HCT116 (cell line): Measurements from ENCODE around the gene CDH4. TPM values are rescaled to one million over a fixed set of nuclear protein-coding genes. Genes with fewer than 3 reads are reported as not detected.

Experiments used
- ATAC-seq: fragments of 200-7000 bp; cut with Tn5 transposase; 2 replicates; pipeline ENCODE4 v1.9.1; 2020; ENCODE audit warnings: mild to moderate bottlenecking, moderate library complexity
- BruUV-seq: library from RNA; stranded (reverse); fragments of 400-500 nt; replicated peaks from 2 replicates; lab custom pipeline; 2021; lab: Mats Ljungman, UMichigan
- CTCF ChIA-PET: fragments of 300-600 bp; sonication (Branson Sonifier 250); formaldehyde crosslinking; loops from one replicate; lab custom pipeline; 2021; ENCODE audit warnings: antibody characterized with exemption; lab: Charles Lee
- POLR2A ChIA-PET: fragments of 300-600, 350-600 bp; sonication (Branson Sonifier 250); formaldehyde crosslinking; loops from one replicate; lab custom pipeline; 2021; ENCODE audit warnings: antibody characterized with exemption; lab: Charles Lee
- RAD21 ChIA-PET, 2 experiments: fragments of 300-600 bp; sonication (Branson Sonifier 250); formaldehyde crosslinking; loops; one replicate each; lab custom pipeline; 2023; ENCODE audit warnings: low total read pairs in 2 of 2; ENCODE audit not compliant: uncharacterized antibody in 2 of 2, unreplicated experiment in 2 of 2, low non-redundant PET in 1 of 2; lab: Charles Lee
- DNase-seq: peaks from one replicate; pipeline ENCODE4 v3.0.0-alpha.2; 2010; ENCODE audit warnings: low read depth, low spot score
- H2AFZ ChIP-seq: fragments of 200-600 bp; shearing (Covaris generic), sonication (generic); 2 replicates; pipeline ENCODE4 v1.6.1; 2017; ENCODE audit warnings: low read depth, mixed run types, mixed read lengths, antibody characterized with exemption, low read length; ENCODE audit not compliant: poor library complexity, severe bottlenecking
- H3K27ac ChIP-seq: 2 replicates; pipeline ENCODE4 v1.5.1; 2012; ENCODE audit warnings: low read depth, low read length
- H3K27me3 ChIP-seq: fragments of 200-600 bp; sonication (generic); 2 replicates; pipeline ENCODE4 v1.6.1; 2016; ENCODE audit warnings: mixed run types, low read length, mixed read lengths; ENCODE audit not compliant: insufficient read depth
- H3K36me3 ChIP-seq, 2 experiments: fragments of 200-500 bp in 1 of 2; fragments of 200-600 bp in 1 of 2; sonication (Bioruptor generic) in 1 of 2; sonication (generic) in 1 of 2; 2 replicates each; pipeline versions ENCODE4 v1.5.1 to v1.6.1; 2014 to 2016; ENCODE audit warnings: low read length in 2 of 2, inconsistent platforms in 1 of 2, mixed read lengths in 1 of 2, mixed run types in 1 of 2; ENCODE audit not compliant: insufficient read depth in 2 of 2, control insufficient read depth in 1 of 2
- H3K4me1 ChIP-seq, 2 experiments: fragments of 200-600 bp in 1 of 2; sonication (generic) in 1 of 2; 2 replicates each; pipeline versions ENCODE4 v1.5.1 to v1.6.1; 2012 to 2017; ENCODE audit warnings: low read length in 2 of 2, inconsistent platforms in 1 of 2, mild to moderate bottlenecking in 1 of 2, mixed read lengths in 1 of 2, mixed run types in 1 of 2, moderate library complexity in 1 of 2; ENCODE audit not compliant: insufficient read depth in 2 of 2, control insufficient read depth in 1 of 2
- H3K4me2 ChIP-seq: fragments of 200-600 bp; sonication (generic); 2 replicates; pipeline ENCODE4 v1.6.1; 2017; ENCODE audit warnings: mixed run types, low read length, mixed read lengths
- H3K4me3 ChIP-seq, 2 experiments: fragments of 200-600 bp in 1 of 2; sonication (generic) in 1 of 2; replicated peaks in 1 of 2; 2 replicates each; pipeline ENCODE4 v1.5.1; 2011 to 2016; ENCODE audit warnings: low read length in 2 of 2, control low read depth in 1 of 2, low read depth in 1 of 2, mild to moderate bottlenecking in 1 of 2, mixed read lengths in 1 of 2, mixed run types in 1 of 2
- H3K79me2 ChIP-seq: fragments of 200-600 bp; sonication (generic); 2 replicates; pipeline ENCODE4 v1.6.1; 2017; ENCODE audit warnings: mild to moderate bottlenecking, mixed run types, low read length, moderate library complexity, mixed read lengths; ENCODE audit not compliant: insufficient read depth
- H3K9ac ChIP-seq: fragments of 200-600 bp; sonication (generic); 2 replicates; pipeline ENCODE4 v1.6.1; 2016; ENCODE audit warnings: low read length, mixed read lengths
- H3K9me2 ChIP-seq: fragments of 200-600 bp; sonication (generic), shearing (Covaris generic); 2 replicates; pipeline ENCODE4 v1.6.1; 2017; ENCODE audit warnings: mixed run types, mild to moderate bottlenecking, moderate library complexity; ENCODE audit not compliant: insufficient read depth
- H3K9me3 ChIP-seq, 2 experiments: fragments of 200-500 bp in 1 of 2; fragments of 200-600 bp in 1 of 2; sonication (Bioruptor generic) in 1 of 2; sonication (generic) in 1 of 2; 2 replicates each; pipeline ENCODE4 v1.6.1; 2014 to 2017; ENCODE audit warnings: low read length in 2 of 2, mixed read lengths in 2 of 2, inconsistent platforms in 1 of 2, low read depth in 1 of 2, mild to moderate bottlenecking in 1 of 2, mixed run types in 1 of 2, moderate library complexity in 1 of 2; ENCODE audit not compliant: control insufficient read depth in 1 of 2, insufficient read depth in 1 of 2
- H4K20me1 ChIP-seq: fragments of 200-600 bp; sonication (generic), shearing (Covaris generic); 2 replicates; pipeline ENCODE4 v1.6.1; 2017; ENCODE audit warnings: mixed run types, mild to moderate bottlenecking, moderate library complexity; ENCODE audit not compliant: insufficient read depth
- CBX3 ChIP-seq: IDR thresholded peaks from 2 replicates; pipeline ENCODE4 v1.6.1; 2012; ENCODE audit warnings: low read depth
- CEBPB ChIP-seq: IDR thresholded peaks from 2 replicates; pipeline ENCODE4 v1.6.1; 2012; ENCODE audit warnings: low read depth
- CTCF ChIP-seq, 3 experiments: fragments of 200-600 bp in 1 of 3; sonication (generic) in 1 of 3; IDR thresholded peaks in 2 of 3; conservative IDR thresholded peaks in 1 of 3; 2 replicates each; pipeline ENCODE4 v1.5.1; 2012 to 2017; ENCODE audit warnings: low read depth in 2 of 3, low read length in 2 of 3, antibody characterized with exemption in 1 of 3, borderline replicate concordance in 1 of 3, control low read depth in 1 of 3, mild to moderate bottlenecking in 1 of 3, mixed read lengths in 1 of 3, mixed run types in 1 of 3, moderate library complexity in 1 of 3; ENCODE audit not compliant: insufficient read depth in 1 of 3
- EGR1 ChIP-seq: IDR thresholded peaks from 2 replicates; pipeline ENCODE4 v1.6.1; 2012; ENCODE audit warnings: low read depth
- ELF1 ChIP-seq: IDR thresholded peaks from 2 replicates; pipeline ENCODE4 v1.6.1; 2012; ENCODE audit warnings: low read depth, borderline replicate concordance
- EZH2phosphoT487 ChIP-seq: fragments of 200-600 bp; IDR thresholded peaks from 2 replicates; pipeline ENCODE4 v1.6.1; 2018; ENCODE audit warnings: antibody characterized with exemption, borderline replicate concordance
- POLR2A ChIP-seq: IDR thresholded peaks from 2 replicates; pipeline ENCODE4 v1.7.0; 2011; ENCODE audit warnings: borderline replicate concordance; ENCODE audit not compliant: insufficient read depth, insufficient read length; ENCODE audit errors: extremely low read depth
- POLR2AphosphoS5 ChIP-seq: IDR thresholded peaks from 2 replicates; pipeline ENCODE4 v1.6.1; 2011; ENCODE audit warnings: mild to moderate bottlenecking, low read depth, low read length, moderate library complexity
- SIN3A ChIP-seq: IDR thresholded peaks from 2 replicates; pipeline ENCODE4 v1.6.1; 2012; ENCODE audit warnings: low read depth
- SRF ChIP-seq: IDR thresholded peaks from 2 replicates; pipeline ENCODE4 v1.6.1; 2012; ENCODE audit warnings: low read depth
- TCF7L2 ChIP-seq: IDR thresholded peaks from 2 replicates; pipeline ENCODE4 v1.7.0; 2011; ENCODE audit warnings: borderline replicate concordance, inconsistent platforms; ENCODE audit not compliant: insufficient read depth, insufficient read length; ENCODE audit errors: extremely low read depth
- YY1 ChIP-seq: IDR thresholded peaks from 2 replicates; pipeline ENCODE4 v1.6.1; 2011; ENCODE audit warnings: low read length, low read depth, moderate library complexity, mild to moderate bottlenecking; ENCODE audit not compliant: insufficient replicate concordance; ENCODE audit errors: extremely low read depth
- ZBTB33 ChIP-seq: IDR thresholded peaks from 2 replicates; pipeline ENCODE4 v1.6.1; 2011; ENCODE audit warnings: mild to moderate bottlenecking, low read length, moderate library complexity; ENCODE audit not compliant: insufficient replicate concordance; ENCODE audit errors: extremely low read depth
- intact Hi-C: fragments of 100-400 bp; cut with micrococcal nuclease; formaldehyde crosslinking; loops from 2 replicates; pipeline ENCODE4 v1.10.0; 2022
- total RNA-seq: library from RNA; stranded (reverse); gene quantifications from one replicate; pipeline ENCODE4 v1.2.1, GENCODE V29; 2021; ENCODE audit not compliant: unreplicated experiment

The CDH4 gene
- total RNA-seq, 1 experiment from 2014 or later: not detected

GRCh38 chr20:61340157-61340556, 88.1 kb downstream of the CDH4 start:
- Histone ChIP-seq H3K9ac (no peak overlapping the region), H3K9me3 (peaks cover 0 to 18% of the 10 kb centered on the region in 2 experiments; a peak in 2 of 4 replicates), H3K79me2 (no peaks in the 10 kb centered on the region), H3K27me3 (no peaks in the 10 kb centered on the region), H3K4me3 (no peak overlapping the region), H3K9me2 (no peaks in the 10 kb centered on the region), H3K4me1 (no peaks in the 10 kb centered on the region), H2AFZ (no peak overlapping the region), H3K27ac (no peak overlapping the region), H3K36me3 (no peaks in the 10 kb centered on the region), H3K4me2 (no peak overlapping the region), H4K20me1 (no peaks in the 10 kb centered on the region)
- intact Hi-C loops: no loop called here
- ChIA-PET POLR2A (no interaction called here), CTCF (no interaction called here), RAD21 (no interaction called here)
- no TSS peak for BruUV-seq
- TF ChIP-seq CTCF (IDR thresholded peaks at IDR 0.05 in 2 of 3, conservative IDR thresholded peaks at IDR 0.05 in 1 of 3; ENCODE audit: borderline replicate concordance in 1 of 3, insufficient read depth in 1 of 3, low read depth in 2 of 3, low read length in 2 of 3): no peak
- TF ChIP-seq YY1: no peak
- no peak for TF ChIP-seq POLR2AphosphoS5
- no peak for TF ChIP-seq EZH2phosphoT487
- TF ChIP-seq SRF: no peak
- TF ChIP-seq ELF1: no peak
- no peak for TF ChIP-seq TCF7L2
- no peak for TF ChIP-seq CEBPB
- TF ChIP-seq CBX3: no peak
- TF ChIP-seq ZBTB33: no peak
- no peak for TF ChIP-seq EGR1
- TF ChIP-seq SIN3A: no peak
- TF ChIP-seq POLR2A: no peak
- no peak for DNase-seq
- no peak for ATAC-seq
